GM04503 (cell line): Measurements from ENCODE around the gene EIF1B.
"Not testable (repeated sequence)": the region's sequence is repeated elsewhere in the genome, so short reads cannot be mapped to it uniquely, and the experiment has no call there.

Experiments used
- DNase-seq: peaks from one replicate; pipeline ENCODE4 v3.0.0-alpha.2; 2012; ENCODE audit warnings: low read depth

Gene EIF1B

DNA sequence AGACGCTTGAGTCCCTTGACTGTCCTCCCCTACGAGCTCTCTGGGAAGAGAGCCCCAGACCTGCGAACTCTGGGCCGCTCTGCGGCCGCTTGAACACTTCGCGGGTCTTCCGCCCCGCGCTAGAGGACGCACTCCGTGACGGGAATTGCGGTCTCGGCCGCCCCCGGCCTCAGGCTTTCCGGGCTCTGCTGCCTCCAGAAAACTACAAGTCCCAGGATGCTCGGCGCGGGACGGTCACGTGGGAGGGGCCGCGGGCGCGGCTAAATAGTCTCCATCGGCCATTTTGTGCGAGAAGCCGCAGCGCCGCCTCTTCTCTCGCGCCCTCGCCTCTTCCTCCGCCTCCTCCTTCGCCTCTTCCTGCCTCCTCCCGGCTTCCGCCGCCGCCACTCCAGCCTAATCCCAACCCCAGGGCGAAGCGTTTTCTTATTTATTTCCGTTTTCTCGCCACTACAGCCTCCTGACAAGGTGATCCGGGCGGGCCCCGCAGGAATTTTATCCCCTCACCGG, at the start of gene EIF1B:
Gene EIF1B, plus strand, starts transcription at position 290 of the 507 bp plus-strand sequence. CDS start 235 bp downstream, outside the sequence.
- DNase-seq: peak; percentile 77

DNA sequence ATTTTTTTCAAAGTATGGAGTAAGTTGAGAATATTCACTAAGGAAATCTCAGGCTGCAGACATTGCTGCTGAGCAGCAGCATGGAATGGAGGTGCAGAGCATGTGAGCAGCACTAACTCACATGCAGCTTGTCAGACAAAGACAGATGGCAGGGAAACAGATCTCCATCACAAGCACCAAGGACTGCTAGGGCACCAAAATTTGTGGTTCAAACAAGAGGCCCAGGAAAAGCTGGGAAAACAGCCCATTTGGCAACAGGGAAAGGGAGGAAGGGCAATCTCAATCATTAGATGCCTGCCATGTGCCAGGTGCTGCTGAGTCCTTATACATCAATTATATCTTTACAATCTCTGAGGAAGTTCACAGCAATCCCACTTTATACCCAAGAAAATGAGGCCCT, 47.2 kb upstream of the EIF1B start:
- DNase-seq: no peak

- DNase-seq: no peak
Measured at GRCh38 chr3:40264451-40264850, 45.1 kb upstream of the EIF1B start.

GRCh38 chr3:40265181-40265580, 44.3 kb upstream of the EIF1B start:
- DNase-seq: no peak

DNA sequence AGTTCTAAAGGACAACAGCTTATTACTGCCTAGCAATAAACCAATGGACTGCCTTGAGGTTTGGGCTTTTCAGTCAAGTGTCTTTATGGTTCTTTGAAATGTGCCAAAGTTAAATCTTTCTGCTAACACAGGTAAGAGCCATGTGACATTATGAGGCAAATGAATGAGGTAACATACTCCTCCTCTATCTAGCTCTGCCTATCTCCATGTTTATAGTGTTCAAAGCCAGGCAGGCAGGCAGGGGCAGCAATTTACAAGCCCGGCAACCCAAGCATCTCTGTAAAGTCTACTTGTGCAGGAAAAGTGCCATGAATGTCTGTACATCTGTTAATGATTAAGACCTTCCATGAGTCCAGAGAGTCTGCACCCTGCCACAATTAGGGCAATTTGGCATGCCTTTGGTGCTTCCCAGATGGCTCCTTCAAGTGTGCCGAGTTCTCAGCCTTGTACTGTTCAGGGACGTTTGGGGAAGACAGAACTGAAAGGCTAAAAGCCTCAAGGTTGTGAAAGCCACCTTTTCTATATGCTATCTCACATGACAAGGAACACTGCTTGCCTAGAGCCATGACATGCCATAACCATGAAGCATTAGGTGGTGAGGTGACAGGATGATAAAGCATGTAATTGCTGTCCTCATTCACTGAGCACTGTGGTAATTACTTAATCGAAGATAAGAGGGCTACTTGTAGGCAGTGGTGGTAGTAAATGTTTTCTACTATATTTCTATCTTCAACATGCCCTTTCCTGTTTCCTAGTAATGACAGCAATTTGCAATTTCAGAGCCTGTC, 41.4 kb upstream of the EIF1B start:
- DNase-seq: no peak

DNA sequence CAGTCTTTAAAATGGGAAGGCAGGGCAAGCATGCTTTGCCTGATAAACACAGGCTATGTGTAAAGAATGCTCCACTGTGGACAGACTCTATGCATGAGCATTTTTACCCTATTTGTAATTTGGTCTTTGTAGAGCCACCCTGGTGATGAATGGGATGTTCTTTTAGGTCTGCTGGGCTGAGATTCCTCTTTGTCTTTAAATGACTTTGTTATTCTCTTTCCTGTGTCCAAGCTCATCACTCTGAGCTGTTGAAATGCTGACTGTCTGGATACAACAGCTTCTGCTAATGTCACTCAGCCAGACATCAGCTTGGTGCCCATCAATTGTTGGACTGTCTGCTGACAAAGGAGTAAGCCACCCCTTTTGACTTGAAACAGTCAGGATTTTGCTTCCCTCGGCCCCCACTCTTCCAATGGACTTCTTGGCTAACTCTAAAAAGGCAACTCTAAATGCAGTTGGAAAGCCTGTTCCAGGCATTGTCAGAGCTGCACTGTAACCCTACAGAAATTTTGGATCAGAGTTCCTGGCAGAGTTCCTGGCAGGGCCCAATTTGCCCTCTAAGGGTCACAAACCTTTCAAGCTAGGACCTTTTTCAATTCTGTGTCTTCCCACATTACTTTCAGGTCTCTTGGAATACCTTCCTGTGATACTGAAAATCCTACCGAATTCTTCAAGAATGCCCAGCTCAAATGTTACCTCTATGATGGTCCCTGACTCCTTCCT, 40.5 kb upstream of the EIF1B start:
- no peak for DNase-seq

DNA sequence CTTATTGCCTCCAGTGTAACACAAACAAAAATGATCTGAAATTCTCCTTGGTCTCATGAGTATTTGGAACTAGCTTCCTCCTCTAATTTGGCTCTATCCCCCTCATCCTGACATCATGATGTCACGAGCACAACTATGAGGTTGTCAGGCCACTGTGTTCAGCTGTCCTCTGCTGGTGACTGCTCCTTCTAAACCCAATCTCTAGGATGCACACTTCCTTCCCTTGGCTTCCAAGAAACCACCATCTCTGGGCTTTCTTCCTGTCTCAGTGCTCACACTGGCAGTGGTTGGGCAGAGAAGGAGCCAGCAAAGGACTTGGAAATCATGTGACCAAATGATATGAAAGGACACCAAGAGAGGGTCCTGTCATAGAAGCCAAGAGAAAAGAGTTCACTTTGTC, 30.7 kb upstream of the EIF1B start:
- no peak for DNase-seq

- no peak for DNase-seq
Measured at GRCh38 chr3:40281995-40282394, 27.5 kb upstream of the EIF1B start.

GRCh38 chr3:40283057-40283456, 26.4 kb upstream of the EIF1B start:
- not testable (repeated sequence) for DNase-seq

DNA sequence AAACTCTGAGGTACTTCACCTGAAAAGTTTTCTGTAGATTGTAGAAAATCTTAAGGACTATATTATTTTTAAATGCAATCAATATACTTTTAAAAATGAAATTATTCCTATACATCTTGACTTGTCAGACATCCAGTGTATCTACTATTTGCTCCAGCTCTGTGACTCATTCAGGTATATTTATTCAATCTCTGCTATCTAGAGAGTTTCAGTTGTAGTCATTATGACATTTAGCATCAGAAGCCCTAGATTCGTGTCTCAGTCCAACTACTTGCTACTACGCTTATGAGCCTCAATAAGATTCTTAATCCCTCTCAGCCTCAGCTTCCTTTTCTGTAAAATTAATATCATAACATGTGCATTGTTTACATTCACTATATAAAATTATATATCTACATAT, 22.3 kb upstream of the EIF1B start:
- no peak for DNase-seq

- DNase-seq: no peak
Measured at GRCh38 chr3:40290396-40290795, 19.1 kb upstream of the EIF1B start.

DNA sequence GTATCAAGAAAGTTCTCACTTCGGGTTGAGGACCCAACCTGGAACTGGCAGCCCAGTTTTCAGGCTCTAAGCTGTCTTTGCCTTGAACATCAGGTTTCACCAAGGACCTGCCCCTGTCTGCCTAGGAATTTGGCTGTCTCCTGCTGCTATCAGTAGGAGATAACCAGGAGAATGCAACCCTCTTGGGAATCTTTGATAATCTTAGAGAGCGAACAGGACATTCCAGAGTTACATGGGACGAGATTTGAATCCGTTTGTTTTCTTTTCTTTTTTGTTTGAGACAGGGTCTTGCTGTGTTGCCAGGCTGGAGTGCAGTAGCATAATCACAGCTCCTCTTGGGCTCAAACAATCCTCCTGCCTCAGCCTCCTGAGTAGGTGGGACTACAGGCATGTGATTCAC, 18.0 kb upstream of the EIF1B start:
- DNase-seq: no peak

DNA sequence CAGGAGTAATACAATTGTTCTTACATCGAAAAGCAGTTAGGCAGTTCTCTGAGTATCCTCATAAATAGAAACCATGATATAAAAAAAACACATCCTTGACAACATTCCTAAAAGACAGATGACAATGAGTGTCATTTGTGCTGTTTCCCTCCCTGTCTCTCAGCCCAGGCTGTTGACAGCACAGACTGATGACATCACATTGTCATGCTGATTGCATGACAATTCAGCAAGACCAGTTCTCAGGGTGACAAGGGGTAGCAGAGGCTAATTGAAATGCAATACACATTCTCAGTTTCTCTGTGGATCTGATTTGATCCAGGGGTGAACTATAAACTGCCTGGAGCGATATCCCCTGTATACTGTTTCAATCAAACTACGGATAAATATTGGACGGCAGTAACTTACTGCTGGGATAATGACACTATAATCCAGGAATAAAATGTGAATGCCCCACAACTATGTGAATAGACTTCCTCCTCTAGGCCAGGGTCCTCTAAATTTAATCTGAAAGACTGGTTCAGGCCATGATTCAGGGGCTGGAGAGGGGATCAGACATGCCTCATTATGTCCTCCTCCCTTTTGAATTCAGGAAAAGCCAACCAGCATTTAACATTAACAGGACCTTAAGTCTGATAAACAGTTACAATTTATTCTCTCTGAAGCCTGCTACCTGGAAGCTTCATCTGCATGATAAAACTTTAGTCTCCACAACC, 16.7 kb upstream of the EIF1B start:
- DNase-seq: no peak

- DNase-seq: no peak
Measured at GRCh38 chr3:40294434-40294833, 15.1 kb upstream of the EIF1B start.

DNA sequence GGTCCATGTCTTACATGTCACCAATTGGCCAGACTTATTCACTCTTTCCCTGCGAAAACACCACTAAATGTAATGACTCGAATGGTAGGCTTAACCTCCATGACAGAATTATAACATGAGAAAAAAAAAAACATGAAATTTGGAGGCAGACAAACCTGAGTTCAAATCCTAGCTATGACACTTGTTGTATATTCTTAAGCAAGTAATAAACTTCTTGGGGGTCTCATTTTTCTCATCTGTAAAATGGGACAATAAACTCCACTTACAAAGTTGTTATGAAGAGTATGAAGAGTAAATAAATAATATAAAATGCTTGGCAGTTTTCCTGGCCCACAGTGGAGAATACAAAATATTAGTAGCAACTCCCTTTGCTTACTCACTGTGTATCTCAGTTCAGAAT, 11.4 kb upstream of the EIF1B start:
- no peak for DNase-seq

GRCh38 chr3:40299130-40299720, 10.3 kb upstream of the EIF1B start:
- DNase-seq: no peak

DNA sequence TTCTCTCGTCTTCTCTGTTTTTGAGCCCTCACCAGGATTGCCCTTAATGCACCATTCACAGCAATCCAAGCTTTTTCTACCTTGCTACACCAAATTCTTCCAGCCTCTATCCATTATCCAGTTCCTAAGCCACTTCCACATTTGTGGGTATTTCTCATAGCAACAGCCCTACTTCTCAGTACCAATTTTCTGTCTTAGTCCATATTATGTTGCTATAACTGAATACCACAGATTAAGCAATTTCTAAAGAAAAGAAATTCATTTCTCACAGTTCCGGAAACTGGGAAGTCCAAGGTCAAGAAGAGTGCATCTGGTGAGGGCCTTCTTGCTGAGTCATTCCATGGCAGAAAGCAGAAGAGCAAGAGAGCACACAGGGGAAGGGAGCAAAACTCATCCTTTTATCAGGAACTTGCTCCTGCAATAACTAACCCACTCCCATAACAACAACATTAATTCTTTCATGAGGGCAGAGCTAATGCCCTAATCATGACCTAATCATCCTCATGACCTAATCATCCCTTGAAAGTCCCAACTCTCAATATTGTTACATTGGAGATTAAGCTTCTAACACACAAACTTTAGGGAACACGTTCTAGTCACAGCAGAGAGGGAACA, 9.7 kb upstream of the EIF1B start:
- DNase-seq: peak; percentile 86

DNA sequence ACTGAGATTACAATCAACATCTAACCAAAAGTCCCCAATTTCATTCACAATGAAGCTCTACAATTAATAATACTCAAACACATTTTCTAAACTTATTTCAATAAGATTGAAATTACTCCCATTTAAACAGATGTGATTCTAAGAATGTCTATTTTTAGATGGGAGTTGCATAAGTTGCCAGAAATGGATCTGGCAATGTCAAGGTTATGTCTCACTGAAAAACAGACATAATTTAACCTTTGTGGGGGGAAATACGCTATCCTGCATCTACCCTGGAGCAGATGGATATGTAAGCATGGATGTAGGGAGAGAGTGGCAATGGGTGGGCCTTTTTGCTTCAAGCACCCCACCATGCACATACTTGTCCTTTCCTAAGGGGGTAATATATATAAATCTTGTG, 6.7 kb upstream of the EIF1B start:
- DNase-seq: no peak

GRCh38 chr3:40304352-40304751, 5.2 kb upstream of the EIF1B start:
- DNase-seq: no peak

- no peak for DNase-seq
Measured at GRCh38 chr3:40306336-40306735, 3.2 kb upstream of the EIF1B start.

GRCh38 chr3:40307176-40307575, 2.3 kb upstream of the EIF1B start:
- DNase-seq: no peak
